Measurements from ENCODE around the gene STAC. TPM values are rescaled to one million over a fixed set of nuclear protein-coding genes. Genes with fewer than 3 reads are reported as not detected.
"Not testable (repeated sequence)": the region's sequence is repeated elsewhere in the genome, so short reads cannot be mapped to it uniquely, and the experiment has no call there.

STAC gene
- total and polyA plus RNA-seq, 8 donors: 0.29 to 7.2 (median 0.61) TPM; not detected in 4

- Histone ChIP-seq H3K4me1 (no peaks in the 10 kb centered on the region), H3K4me3 (no peak overlapping the region), H3K9me3 (no peaks in the 10 kb centered on the region), H3K36me3 (no peaks in the 10 kb centered on the region), H3K27me3 (no peaks in the 10 kb centered on the region), H3K27ac (no peak overlapping the region)
- WGBS, 5 donors: 5 to 25% (median 20%) methylated on average over 1 of the region's 1 CpG
- no peak for TF ChIP-seq EP300 (IDR thresholded peaks at IDR 0.05)
- TF ChIP-seq POLR2AphosphoS5 (IDR thresholded peaks at IDR 0.05): no peak
- no peak for TF ChIP-seq POLR2A (IDR thresholded peaks at IDR 0.05)
- TF ChIP-seq, protein P1, sequence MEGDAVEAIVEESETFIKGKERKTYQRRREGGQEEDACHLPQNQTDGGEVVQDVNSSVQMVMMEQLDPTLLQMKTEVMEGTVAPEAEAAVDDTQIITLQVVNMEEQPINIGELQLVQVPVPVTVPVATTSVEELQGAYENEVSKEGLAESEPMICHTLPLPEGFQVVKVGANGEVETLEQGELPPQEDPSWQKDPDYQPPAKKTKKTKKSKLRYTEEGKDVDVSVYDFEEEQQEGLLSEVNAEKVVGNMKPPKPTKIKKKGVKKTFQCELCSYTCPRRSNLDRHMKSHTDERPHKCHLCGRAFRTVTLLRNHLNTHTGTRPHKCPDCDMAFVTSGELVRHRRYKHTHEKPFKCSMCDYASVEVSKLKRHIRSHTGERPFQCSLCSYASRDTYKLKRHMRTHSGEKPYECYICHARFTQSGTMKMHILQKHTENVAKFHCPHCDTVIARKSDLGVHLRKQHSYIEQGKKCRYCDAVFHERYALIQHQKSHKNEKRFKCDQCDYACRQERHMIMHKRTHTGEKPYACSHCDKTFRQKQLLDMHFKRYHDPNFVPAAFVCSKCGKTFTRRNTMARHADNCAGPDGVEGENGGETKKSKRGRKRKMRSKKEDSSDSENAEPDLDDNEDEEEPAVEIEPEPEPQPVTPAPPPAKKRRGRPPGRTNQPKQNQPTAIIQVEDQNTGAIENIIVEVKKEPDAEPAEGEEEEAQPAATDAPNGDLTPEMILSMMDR (IDR thresholded peaks at IDR 0.05): no peak
- DNase-seq: no peak
- intact Hi-C loops (cut with DNase I; ENCODE audit: low total_unique reads): no loop called here
These were observed 71.5 kb downstream of the STAC start for GRCh38 chr3:36451816-36452215.

- WGBS, 5 donors: 84 to 96% (median 92%) methylated on average over 14 to 30 of the region's 30 CpGs
- H3K36me3 ChIP-seq; H3K4me1 ChIP-seq; DNase-seq; intact Hi-C loops (cut with DNase I; ENCODE audit: low total_unique reads); H3K9me3 ChIP-seq; H3K27ac ChIP-seq; H3K4me3 ChIP-seq; H3K27me3 ChIP-seq: not testable (repeated sequence)
These were observed 72.9 kb downstream of the STAC start for GRCh38 chr3:36453213-36453612.

DNA sequence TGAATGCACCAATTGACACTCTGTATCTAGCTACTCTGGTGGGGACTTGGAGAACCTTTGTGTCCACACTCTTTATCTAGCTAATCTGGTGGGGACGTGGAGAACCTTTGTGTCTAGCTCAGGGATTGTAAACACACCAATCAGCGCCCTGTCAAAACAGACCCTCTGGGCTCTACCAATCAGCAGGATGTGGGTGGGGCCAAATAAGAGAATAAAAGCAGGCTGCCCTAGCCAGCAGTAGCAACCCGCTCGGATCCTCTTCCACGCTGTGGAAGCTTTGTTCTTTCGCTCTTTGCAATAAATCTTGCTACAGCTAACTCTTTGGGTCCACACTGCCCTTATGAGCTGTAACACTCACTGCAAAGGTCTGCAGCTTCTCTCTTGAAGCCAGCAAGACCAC is 73.6 kb downstream of the STAC start:
- H3K4me1 ChIP-seq: not testable (repeated sequence)

DNA sequence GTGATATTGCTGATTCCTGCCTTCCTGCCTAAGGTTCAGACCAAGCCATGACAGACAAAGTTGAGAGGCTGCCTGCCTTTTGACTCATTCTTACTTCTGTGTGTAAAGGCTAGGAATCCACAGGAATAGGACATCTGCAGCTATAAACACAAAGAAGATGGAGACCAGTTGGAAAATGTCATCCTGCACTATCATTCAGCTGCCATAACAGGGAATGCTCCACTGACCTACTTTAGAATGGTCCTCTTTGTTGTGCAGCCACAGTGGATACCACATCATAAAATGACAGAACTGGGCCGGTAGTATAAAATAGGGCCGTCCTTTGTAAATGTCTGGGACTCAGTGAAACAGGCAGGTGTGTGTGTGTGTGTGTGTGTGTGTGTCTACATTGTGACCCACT is 75.1 kb downstream of the STAC start:
- WGBS, 5 donors: 70 to 90% (median 88%) methylated on average over 2 of the region's 2 CpGs
- Histone ChIP-seq H3K36me3 (no peaks in the 10 kb centered on the region), H3K4me1 (peaks cover 0 to 7% (median 2%) of the 10 kb centered on the region in 4 donors), H3K4me3 (no peak overlapping the region), H3K27ac (no peak overlapping the region), H3K9me3 (no peaks in the 10 kb centered on the region), H3K27me3 (no peaks in the 10 kb centered on the region)
- TF ChIP-seq, protein P1 (IDR thresholded peaks at IDR 0.05): no peak
- TF ChIP-seq EP300 (IDR thresholded peaks at IDR 0.05) (no peak), POLR2A (IDR thresholded peaks at IDR 0.05) (no peak), POLR2AphosphoS5 (IDR thresholded peaks at IDR 0.05) (no peak)
- DNase-seq: no peak
- intact Hi-C loops (cut with DNase I; ENCODE audit: low total_unique reads): no loop called here

More for the DNA sequence above, 73.6 kb downstream of the STAC start:
- DNase-seq; H3K27me3 ChIP-seq; H3K4me3 ChIP-seq; intact Hi-C loops (cut with DNase I; ENCODE audit: low total_unique reads); H3K9me3 ChIP-seq; H3K27ac ChIP-seq; H3K36me3 ChIP-seq: not testable (repeated sequence)
- WGBS, 5 donors: 67 to 89% (median 81%) methylated on average over 6 of the region's 6 CpGs

DNA sequence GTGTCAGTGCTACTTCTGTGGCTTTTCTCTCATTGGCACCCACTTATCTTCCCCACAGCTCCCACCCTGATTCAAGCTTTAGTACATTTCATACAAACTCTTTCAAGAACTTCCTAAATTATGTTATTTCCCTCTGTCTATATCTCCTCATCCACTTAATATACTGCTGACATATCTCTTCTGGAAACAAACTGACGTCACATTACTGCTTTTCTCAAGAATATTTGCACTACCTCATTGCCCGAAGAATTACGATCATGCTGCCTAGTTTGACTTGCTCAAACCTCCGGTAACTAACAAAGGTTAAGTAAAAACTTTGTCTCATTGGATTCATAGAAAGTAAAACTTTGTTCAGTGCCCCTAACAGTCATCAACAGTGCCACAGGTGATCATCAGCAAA is 76.5 kb downstream of the STAC start:
- Histone ChIP-seq H3K4me1 (peaks cover 0 to 7% (median 2%) of the 10 kb centered on the region in 4 donors), H3K9me3 (no peaks in the 10 kb centered on the region), H3K27me3 (no peaks in the 10 kb centered on the region), H3K4me3 (no peak overlapping the region), H3K36me3 (no peaks in the 10 kb centered on the region), H3K27ac (no peak overlapping the region)
- DNase-seq: no peak
- 76 to 94% (median 89%) methylated on average over 4 of the region's 4 CpGs for WGBS, 5 donors
- TF ChIP-seq POLR2AphosphoS5 (IDR thresholded peaks at IDR 0.05) (no peak), POLR2A (IDR thresholded peaks at IDR 0.05) (no peak), EP300 (IDR thresholded peaks at IDR 0.05) (no peak)
- TF ChIP-seq, protein P1 (IDR thresholded peaks at IDR 0.05): no peak
- intact Hi-C loops (cut with DNase I; ENCODE audit: low total_unique reads): no loop called here

Measured in stomach (tissue), 9 donors.